OCI-LY3 (cell line): ENCODE measurements around the gene PCBP3.
"Not testable (repeated sequence)": the region's sequence is repeated elsewhere in the genome, so short reads cannot be mapped to it uniquely, and the experiment has no call there.

Source experiments
- H2AFZ ChIP-seq: fragments of 200-600, 300-600 bp; shearing (Covaris generic); 2 replicates; pipeline ENCODE4 v1.6.0; 2014; ENCODE audit warnings: antibody characterized with exemption, low read depth, low read length
- H3K27ac ChIP-seq: fragments of 200-600, 300-600 bp; sonication (generic); 2 replicates; pipeline ENCODE4 v1.5.1; 2014; ENCODE audit warnings: mild to moderate bottlenecking, low read length, moderate library complexity, mixed read lengths
- H3K27me3 ChIP-seq: fragments of 200-600, 300-600 bp; sonication (generic); 2 replicates; pipeline ENCODE4 v1.6.1; 2014; ENCODE audit warnings: low read depth, low read length, mixed read lengths
- H3K36me3 ChIP-seq: fragments of 200-600, 300-600 bp; sonication (generic); replicated peaks from 2 replicates; pipeline ENCODE3; 2014; ENCODE audit warnings: low read depth, low read length, mixed read lengths
- H3K4me1 ChIP-seq: fragments of 300-600, 200-600 bp; sonication (generic); 2 replicates; pipeline ENCODE4 v1.6.1; 2014; ENCODE audit warnings: low read length, mixed read lengths
- H3K4me2 ChIP-seq: fragments of 200-600, 300-600 bp; sonication (generic); 2 replicates; pipeline ENCODE4 v1.6.1; 2014; ENCODE audit warnings: low read length, mixed read lengths
- H3K4me3 ChIP-seq: fragments of 300-600, 200-600 bp; sonication (generic); 2 replicates; pipeline ENCODE4 v1.5.1; 2014; ENCODE audit warnings: antibody characterized with exemption, mild to moderate bottlenecking, low read length, moderate library complexity
- H3K79me2 ChIP-seq: fragments of 300-600, 200-600 bp; shearing (Covaris generic); 2 replicates; pipeline ENCODE4 v1.6.1; 2014; ENCODE audit warnings: mild to moderate bottlenecking, low read length, mixed read lengths
- H3K9ac ChIP-seq: fragments of 300-600, 200-600 bp; shearing (Covaris generic); 2 replicates; pipeline ENCODE4 v1.6.0; 2014; ENCODE audit warnings: mild to moderate bottlenecking, low read length, moderate library complexity
- H3K9me3 ChIP-seq: fragments of 200-600, 300-600 bp; shearing (Covaris generic); 2 replicates; pipeline ENCODE4 v1.6.1; 2014; ENCODE audit warnings: low read length, mixed read lengths; ENCODE audit not compliant: insufficient read depth
- H4K20me1 ChIP-seq: fragments of 200-600, 300-600 bp; sonication (generic); 2 replicates; pipeline ENCODE4 v1.6.1; 2016; ENCODE audit warnings: low read length, mixed read lengths; ENCODE audit not compliant: insufficient read depth
- CTCF ChIP-seq: fragments of 200-600, 300-600 bp; sonication (generic); IDR thresholded peaks from 2 replicates; pipeline ENCODE4 v1.5.1; 2014; ENCODE audit warnings: antibody characterized with exemption, low read length, low read depth
- EZH2phosphoT487 ChIP-seq: fragments of 200-600 bp; shearing (Covaris generic); IDR thresholded peaks from 2 replicates; pipeline ENCODE4 v1.6.1; 2018; ENCODE audit warnings: antibody characterized with exemption, mixed run types, low read depth

PCBP3 gene

GRCh38 chr21:45950740-45951515 lies 307.4 kb downstream of the PCBP3 start:
- H3K4me1 ChIP-seq, result no peaks in the 10 kb centered on the region
- no peak overlapping the region for H3K4me3 ChIP-seq
- no peak overlapping the region for H2AFZ ChIP-seq
- H3K9ac ChIP-seq, result no peak overlapping the region
- H3K79me2 ChIP-seq, result no peaks in the 10 kb centered on the region
- no peaks in the 10 kb centered on the region for H3K9me3 ChIP-seq
- H3K4me2 ChIP-seq, result no peak overlapping the region
- no peaks in the 10 kb centered on the region for H4K20me1 ChIP-seq
- no peaks in the 10 kb centered on the region for H3K27me3 ChIP-seq
- no peak overlapping the region for H3K27ac ChIP-seq
- TF ChIP-seq CTCF, result no peak
- TF ChIP-seq EZH2phosphoT487, result no peak
- no peaks in the 10 kb centered on the region for H3K36me3 ChIP-seq

GRCh38 chr21:45951676-45952075 lies 308.2 kb downstream of the PCBP3 start:
- TF ChIP-seq EZH2phosphoT487 (no peak), CTCF (no peak)

GRCh38 chr21:45952527-45952926 lies 309.0 kb downstream of the PCBP3 start:
- H3K27ac ChIP-seq, H3K4me3 ChIP-seq, H3K4me2 ChIP-seq, H3K4me1 ChIP-seq, H3K79me2 ChIP-seq, H3K9ac ChIP-seq, H3K36me3 ChIP-seq, H3K9me3 ChIP-seq, H3K27me3 ChIP-seq, H2AFZ ChIP-seq, H4K20me1 ChIP-seq: not testable (repeated sequence)

More at GRCh38 chr21:45951676-45952075, 308.2 kb downstream of the PCBP3 start:
- Histone ChIP-seq H3K4me3 (no peak overlapping the region), H3K4me2 (no peak overlapping the region), H3K36me3 (no peaks in the 10 kb centered on the region), H3K27me3 (no peaks in the 10 kb centered on the region), H2AFZ (no peak overlapping the region), H4K20me1 (no peaks in the 10 kb centered on the region), H3K27ac (no peak overlapping the region), H3K4me1 (no peaks in the 10 kb centered on the region), H3K9ac (no peak overlapping the region), H3K79me2 (no peaks in the 10 kb centered on the region), H3K9me3 (no peaks in the 10 kb centered on the region)

- Histone ChIP-seq H3K79me2 (no peaks in the 10 kb centered on the region), H3K9me3 (no peaks in the 10 kb centered on the region), H3K27ac (no peak overlapping the region), H3K36me3 (no peaks in the 10 kb centered on the region), H3K4me3 (no peak overlapping the region), H2AFZ (no peak overlapping the region), H3K9ac (no peak overlapping the region), H3K27me3 (no peaks in the 10 kb centered on the region), H3K4me2 (no peak overlapping the region), H3K4me1 (no peaks in the 10 kb centered on the region), H4K20me1 (no peaks in the 10 kb centered on the region)
- no peak for TF ChIP-seq CTCF
- TF ChIP-seq EZH2phosphoT487, result no peak
These were observed 309.4 kb downstream of the PCBP3 start for GRCh38 chr21:45952974-45953373.
